HG03045 (cell line): ENCODE measurements around the gene RPS14.
"Not testable (repeated sequence)": the region's sequence is repeated elsewhere in the genome, so short reads cannot be mapped to it uniquely, and the experiment has no call there.

ENCODE experiments used
- ATAC-seq: cut with Tn5 transposase; IDR thresholded peaks from one replicate; pipeline ENCODE4 v1.9.1; 2021; ENCODE audit warnings: mild to moderate bottlenecking, moderate library complexity; ENCODE audit not compliant: unreplicated experiment

RPS14 gene

DNA sequence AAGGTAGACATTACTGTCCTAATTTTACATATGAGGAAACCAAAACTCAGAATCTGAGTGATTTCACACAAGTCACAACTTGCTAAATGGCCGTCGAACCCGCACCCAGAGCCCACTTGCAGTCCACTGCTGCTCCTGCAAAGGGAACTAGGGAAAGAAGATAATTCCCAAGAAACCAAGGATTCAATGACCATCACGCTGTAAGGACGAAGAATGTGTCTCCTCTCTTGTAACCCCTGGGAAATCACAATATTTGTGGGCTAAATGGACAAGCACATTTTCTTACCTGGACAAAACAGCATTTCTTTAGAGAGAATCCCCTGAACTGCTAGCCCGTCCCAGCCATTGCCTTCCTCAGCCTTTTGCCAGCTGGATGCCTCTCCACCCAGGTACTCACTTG lies 2.4 kb downstream of the RPS14 start:
- ATAC-seq, result no peak

DNA sequence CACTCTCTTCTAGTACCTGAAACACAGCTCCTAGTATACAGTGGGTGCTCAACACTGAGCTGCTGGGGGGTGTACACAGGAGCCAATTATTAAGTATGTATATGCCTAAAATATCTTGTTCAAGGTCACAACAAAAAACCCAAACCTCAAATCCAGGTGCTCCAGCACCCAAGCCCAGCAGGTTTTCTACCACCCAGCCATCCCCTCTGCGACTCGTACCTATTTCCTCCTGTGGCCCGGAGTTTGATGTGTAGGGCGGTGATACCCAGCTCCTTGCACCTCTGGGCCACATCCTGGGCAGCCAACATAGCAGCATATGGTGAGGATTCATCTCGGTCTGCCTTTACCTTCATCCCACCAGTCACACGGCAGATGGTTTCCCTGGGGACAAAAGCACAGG lies 3.0 kb downstream of the RPS14 start:
- ATAC-seq, result no peak

DNA sequence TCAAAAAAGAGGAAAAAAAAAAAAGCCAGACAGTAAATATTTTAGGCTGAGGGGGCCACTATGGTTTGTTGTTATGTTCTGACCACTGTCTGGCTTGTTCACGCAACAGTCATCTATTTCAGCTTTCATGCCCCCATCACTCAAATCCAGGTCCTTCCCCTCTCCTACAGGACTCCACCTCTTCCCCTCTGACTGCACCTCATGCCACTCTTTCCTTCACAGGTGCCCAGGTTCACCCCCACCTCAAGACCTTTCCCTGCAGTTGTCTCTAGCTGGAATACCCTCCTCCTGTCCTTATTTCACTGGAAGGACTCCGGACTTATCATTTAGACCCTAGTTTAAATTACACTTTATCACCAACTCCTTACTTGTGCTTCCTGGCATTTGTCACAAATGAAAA lies 3.5 kb downstream of the RPS14 start:
- no peak for ATAC-seq

DNA sequence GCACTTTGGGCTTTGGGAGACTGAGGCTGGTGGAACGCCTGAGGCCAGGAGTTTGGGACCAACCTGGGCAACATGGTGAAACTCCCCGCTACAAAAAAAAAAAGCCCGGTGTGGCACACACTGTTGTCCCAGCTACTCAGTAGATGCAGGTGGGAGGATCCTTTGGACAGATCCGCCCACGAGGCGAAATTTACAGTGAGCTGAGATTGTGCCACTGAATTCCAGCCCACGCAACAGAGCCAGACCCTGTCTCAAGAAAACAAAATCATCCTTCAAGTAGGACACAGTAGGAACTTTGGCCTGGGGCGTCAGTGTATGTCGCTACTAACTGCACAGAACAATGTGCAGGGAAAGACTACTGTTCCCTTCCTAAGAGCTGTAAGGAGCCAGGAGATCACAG lies 4.8 kb downstream of the RPS14 start:
- no peak for ATAC-seq

DNA sequence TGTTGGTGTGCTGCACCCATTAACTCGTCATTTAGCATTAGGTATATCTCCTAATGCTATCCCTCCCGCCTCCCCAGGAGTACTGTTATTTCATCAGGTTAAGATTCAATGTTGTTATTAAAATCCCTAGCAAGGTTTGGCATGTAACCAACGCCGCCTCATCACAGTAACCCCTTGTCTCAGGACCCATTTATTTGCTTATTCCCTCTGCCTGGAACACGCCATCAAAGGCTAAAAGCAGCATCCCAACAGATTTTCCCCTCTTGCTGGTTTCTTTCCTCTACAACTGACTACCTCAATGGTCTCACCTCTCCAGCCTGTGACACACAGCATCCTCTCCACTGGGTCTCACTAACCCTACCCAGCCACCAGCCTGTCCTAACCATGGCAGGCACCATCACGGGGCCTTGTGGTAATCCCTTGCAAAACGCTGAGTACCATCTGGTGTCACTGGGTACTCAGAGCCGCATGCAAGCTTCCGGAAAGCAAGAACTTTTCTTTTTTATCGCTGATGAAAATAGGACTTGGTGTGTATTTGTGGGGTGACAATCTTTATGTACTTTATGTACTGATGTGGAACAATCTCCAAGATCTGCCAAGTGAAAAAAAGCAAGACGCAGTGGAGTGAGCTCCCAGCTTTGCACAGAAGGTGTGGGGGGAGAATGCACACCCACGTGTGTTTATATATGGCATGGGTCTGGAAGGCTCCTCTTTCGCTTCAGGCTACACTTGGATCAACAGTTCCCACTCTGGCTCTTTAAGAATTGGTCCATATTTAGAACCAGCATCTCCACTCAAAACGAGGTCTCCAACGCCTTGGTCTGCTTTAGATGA lies 6.1 kb downstream of the RPS14 start:
- no peak for ATAC-seq

DNA sequence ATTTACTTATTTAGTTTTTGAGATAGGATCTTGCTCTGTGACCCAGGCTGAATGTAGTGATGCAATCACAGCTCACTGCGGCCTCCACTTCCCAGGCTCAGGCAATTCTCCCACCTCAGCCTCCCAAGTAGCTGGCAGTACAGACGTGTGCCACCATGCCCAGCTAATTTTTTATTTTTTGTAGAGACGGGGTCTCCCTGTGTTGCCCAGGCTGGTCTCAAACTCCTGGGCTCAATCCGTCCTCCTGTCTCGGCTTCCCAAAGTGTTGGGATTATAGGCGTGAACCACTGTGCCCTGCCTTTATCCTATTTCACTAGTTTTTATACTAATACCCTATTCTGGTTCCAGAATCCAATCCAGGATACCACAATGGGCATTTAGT lies 6.8 kb downstream of the RPS14 start:
- no peak for ATAC-seq

DNA sequence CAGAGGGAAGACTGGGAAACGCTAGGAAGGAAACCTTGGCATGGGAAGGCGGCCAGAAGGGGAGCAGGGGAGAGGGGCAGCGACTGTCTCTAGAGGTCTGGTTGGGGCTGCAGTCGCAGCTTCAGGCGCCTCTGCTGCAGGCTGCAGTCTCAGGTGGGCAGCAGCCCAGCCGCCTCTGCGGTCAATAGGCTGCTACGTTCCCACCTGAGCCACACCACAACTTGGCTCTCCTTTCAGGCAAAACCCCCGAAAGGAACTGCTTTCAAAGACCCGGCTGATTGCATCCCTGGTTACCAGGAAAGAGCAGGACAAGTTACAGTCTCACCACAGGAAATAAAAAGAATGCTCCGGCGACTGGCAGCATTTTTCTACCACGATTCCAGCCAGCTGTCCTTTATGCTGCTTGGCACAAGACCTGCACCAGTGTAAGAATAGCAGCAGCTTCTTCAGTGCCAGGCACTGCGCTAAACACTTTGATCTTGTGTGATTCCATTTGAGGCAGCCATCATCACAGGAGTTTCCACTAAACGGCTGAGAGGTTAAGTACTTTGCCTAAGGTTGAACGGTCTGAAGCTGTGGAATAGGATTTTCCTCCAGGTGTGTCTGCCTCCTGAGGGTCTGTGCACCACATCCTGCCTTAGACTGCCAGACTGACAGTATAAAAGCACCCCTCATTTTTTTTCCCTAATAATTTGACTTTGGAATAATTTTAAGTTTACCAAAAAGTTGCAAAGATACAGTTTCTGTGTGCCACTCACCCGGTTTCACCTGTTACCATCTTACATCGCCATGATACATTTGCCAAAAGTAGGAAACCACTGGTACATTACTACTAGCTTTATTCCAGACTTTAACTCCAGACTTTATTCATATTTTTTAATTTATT lies 7.5 kb downstream of the RPS14 start:
- no peak for ATAC-seq

DNA sequence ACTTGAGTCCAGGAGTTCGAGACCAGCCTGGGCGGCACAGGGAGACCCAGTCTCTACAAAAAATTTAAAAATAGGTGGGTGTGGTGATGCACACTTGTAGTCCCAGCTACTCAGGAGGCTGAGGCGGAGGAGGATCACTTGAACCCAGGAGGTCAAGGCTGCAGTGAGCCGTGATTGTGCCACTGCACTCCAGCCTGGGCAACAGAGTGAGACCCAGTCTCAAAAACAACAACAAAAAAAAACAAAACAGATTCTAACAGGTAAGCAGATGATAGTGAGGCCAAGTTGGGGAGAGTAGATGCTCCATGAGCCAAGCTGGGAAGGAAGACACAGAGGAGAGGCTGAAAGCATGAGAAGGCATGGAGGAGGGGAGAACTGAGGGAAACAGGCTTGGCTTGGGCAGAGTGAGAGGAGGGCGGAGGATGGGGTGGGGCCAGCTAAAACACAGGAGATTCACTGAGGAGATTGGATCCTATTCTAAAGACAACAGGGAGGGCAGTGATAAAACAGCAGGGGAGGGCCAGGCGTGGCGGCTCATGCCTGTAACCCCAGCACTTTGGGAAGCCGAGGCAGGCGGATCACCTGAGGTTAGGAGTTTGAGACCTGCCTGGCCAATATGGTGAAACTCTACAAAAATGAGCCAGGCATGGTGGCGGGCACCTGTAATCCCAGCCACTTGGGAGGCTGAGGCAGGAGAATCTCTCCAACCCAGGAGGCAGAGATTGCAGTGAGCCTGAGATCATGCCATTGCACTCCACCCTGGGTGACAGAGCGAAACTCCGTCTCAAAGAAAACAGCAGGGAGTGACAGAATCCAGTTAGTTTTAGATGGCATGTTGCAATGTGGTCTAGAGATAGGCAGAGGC lies 8.4 kb downstream of the RPS14 start:
- ATAC-seq, result no peak

DNA sequence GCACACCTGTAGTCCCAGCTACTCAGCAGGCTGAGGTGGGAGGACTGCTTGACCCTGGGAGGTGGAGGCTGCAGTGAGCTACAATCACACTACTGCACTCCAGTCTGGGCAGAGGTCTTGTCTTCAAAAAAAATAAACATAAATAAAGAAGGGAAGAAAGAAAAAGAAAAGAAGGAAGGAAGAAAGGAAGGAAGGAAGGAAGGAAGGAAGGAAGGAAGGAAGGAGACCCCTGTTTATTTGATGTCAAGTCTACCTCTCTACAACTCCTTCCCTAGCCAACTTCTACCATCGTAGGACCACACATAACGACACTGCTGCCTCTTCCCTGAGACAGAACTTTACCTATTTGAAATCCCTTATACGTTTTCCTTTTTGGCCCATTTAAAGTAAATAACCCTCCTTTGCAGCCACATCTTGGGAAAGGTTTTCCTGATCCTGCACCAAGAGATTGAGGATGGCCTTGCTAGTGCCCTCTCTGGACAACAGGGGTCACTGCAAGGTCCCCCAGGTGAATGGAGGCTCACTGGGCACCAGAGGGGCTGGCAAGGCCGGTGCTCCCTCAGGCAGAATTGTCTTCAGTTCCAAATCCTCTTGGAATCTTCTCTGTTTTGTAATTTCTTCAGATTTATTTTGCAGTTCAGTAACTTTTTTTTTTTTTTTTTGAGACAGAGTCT lies 10.5 kb downstream of the RPS14 start:
- ATAC-seq, result no peak

DNA sequence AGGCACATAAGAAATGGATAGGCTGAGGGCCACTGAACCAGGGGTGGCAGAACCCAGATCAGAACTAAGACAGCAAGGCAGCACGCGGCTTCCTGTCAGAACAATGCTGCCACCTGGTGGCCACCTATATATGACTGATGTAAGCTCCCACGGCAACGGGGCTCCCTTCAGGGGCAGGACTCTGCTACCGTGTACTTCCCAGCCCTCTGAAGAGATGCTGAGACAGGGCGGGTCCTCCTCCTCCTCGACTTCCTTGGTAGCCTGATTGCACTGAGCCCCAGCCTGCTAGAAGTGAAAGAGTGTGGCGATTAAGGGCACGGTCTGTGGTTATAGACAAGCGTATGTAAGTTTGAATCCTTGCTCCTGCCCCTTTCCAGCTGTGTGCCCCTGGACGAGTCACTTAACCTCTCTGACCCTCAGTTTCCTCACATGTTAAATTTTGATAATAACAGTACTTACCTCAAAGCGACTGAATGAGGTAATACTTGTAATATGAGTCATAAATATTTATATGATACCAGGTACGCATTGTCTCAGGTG lies 13.3 kb downstream of the RPS14 start:
- ATAC-seq, result peak; percentile 92

DNA sequence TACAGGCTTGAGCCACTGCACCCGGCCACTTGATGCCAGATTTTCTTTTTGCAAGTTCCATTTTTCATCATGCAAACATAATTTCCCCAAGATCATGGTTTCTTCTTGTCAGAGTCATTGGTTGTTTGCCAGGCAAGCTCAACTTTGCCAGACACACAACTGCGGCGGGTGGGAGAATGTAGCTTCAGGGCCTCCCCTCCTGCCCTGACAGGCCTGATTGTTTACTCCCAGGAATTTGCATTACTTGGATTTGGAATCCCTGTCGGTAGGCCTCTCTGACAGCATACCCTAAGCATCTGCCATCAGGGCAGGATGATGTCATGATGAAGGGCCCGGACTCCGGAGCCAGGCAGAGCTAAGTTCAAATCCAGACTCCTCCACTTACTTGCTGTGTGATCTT lies 15.1 kb downstream of the RPS14 start:
- no peak for ATAC-seq

DNA sequence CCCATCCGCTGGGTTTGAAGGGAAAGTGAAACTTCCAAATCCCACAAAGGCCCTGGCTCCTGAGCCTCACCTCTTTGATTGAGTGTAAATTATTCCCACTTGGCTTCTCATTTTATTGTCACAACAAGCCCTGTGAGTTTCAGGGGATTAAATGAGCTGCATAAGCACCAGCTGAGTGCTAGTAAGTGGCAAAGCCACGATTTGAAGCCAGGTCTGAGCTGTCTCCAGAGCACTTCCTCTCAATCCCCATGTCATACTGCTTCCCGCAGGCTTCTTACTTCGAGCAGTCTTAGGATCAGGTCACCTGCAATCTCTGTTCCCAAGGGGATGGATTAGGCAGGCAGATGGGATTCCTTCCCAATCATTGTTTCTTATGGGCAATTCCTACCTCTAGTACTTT lies 18.0 kb downstream of the RPS14 start:
- ATAC-seq, result no peak

DNA sequence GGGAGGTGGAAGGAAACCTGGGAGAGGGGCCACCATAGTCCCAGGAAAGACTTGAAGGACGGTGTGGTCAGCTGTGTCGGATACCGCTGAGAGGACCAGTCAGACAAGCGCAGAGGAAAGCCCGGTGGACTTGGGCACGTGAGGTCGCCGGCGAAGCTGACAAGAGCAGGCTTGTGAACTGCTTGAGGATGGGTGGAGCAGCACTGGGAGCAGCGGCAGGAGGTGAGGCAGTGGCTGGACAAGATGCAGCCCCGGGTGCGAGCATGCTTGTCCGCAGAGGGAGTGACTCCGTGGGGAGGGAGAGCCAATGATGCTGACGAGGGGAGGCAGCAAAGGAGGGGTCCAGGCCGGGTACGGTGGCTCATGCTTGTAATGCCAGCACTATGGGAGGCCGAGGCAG lies 18.5 kb downstream of the RPS14 start:
- ATAC-seq, result no peak

DNA sequence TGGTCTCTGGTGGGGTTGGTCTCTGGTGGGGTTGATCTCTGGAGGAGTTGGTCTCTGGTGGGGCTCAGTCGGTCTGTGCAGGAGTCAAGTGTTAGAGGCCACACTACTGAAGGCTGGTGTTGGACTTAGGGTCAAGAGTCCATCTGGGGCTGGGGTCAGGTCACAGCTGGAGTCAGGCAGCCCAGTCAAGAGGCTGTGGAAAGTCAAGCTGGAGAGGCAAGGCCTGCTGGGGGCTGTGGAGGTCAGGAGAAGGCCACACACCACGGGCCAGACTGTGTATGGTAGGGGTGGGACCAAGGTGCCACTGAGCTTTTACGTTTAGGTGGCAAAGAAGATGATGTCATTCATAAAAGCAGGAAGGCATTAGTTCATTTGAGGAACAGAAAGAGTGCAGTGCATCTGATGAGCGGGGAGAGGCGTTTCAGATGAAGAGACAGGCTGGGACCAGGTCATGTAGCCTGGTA lies 20.1 kb downstream of the RPS14 start:
- ATAC-seq, result no peak

DNA sequence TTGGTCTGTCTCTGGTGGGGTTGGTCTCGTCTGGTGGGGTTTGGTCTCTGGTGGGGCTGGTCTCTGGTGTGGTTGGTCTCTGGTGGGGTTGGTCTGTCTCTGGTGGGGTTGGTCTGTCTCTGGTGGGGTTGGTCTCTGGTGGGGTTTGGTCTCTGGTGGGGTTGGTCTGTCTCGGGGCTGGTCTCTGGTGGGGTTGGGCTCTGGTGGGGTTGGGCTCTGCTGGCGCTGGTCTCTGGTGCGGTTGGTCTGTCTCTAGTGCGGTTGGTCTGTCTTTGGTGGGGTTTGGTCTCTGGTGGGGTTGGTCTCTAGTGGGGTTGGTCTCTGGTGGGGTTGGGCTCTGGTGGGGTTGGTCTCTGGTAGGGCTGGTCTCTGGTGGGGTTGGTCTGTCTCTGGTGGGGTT lies 20.6 kb downstream of the RPS14 start:
- ATAC-seq, result no peak

DNA sequence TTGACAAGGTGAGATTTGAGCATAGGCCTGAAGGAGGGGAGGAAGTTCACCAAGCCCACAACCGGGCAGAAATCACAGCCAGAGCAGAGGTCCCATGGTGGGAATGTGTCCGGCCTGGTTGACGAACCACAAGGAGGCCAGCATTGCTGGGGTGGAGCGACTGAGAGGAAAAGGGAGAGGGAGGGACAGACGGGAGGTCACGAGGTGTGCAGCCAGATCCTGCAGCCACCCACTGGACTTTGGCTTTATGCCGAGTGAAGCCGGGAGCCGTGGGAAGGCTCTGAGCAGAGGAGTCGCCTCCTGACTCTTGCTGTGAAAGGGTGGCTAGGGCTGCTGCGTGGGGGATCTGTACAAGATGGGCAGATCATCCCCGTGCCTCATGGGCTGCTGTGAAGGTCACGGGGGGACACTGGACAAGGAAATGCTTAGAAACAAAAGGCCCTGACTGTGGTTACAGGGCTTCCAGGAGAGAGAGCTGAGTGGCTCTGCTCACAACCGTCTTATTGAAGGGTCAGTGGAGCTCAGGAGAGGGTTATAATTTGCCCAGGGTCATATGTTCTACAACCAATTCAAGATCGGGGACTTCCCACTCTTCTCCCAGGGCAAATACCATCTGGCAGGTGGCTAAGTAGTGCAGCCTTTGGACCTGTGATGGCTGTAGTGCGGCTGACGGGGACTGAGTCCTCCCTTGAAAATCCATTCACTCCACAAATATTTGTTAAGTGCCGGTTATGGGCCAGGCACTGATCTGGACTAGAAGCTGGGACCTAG lies 21.2 kb downstream of the RPS14 start:
- no peak for ATAC-seq

DNA sequence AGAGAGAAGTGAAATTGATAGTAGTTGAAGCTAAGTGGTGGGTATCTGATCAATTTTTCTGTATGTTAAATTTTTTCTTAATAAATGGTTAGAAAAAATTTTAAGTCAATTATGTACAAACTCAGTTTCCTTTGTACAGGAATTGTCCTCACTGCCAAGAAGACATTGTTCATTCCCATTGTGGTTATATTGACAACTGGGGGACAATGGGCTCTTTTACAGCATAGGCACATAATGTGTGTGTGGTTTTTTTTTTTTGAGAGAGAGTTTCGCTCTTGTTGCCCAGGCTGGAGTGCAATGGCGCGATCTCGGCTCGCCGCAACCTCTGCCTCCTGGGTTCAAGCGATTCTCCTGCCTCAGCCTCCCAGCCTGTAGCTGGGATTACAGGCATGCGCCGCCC lies 23.4 kb downstream of the RPS14 start:
- ATAC-seq, result not testable (repeated sequence)

DNA sequence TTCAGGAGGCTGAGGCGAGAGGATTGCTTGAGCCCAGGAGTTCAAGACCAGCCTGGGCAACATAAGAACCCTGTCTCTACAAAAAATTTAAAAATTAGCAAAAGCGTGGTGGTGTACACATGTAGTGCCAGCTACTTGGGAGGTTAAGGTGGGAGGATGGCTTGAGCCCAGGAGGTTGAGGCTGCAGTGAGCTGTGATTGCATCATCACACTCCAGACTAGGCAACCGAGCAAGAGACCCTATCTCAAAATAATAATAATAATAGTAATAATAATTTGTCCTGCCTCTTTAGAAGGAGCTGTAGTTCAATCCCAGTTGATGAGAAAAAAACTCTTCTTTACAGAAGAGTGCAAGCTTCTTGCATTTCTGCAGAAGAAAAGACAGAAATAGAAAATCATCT lies 26.8 kb downstream of the RPS14 start:
- no peak for ATAC-seq

DNA sequence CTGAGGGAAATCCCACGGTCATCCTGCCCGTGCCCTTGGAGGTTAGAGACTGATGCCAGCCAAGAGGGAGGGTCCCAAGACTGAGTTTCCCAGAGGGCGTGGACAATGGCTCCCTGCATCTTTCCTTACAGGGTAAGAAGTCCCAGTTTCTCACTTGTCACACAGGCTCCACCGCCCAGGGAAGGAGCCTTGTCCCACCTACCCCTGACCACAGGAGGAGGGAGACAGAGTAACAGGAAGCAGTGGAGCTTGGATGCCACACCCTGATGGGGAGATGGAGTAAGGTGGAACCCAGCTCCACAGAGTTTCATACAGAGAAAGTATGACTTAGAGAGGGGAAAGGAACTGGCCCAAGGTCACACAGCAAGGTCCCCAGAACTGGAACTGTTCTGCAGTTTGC lies 27.5 kb downstream of the RPS14 start:
- ATAC-seq, result no peak
